IMR-90 (cell line): ENCODE results near the gene IGFBPL1.

ENCODE experiments used
- CEBPB ChIP-seq: IDR thresholded peaks from 2 replicates; pipeline ENCODE4 v1.6.1; 2012; ENCODE audit warnings: low read depth, low read length, improper control_type of control experiment
- CHD1 ChIP-seq: IDR thresholded peaks from 2 replicates; pipeline ENCODE4 v1.6.1; 2012; ENCODE audit warnings: low read depth, low read length, improper control_type of control experiment
- CTCF ChIP-seq: conservative IDR thresholded peaks from 2 replicates; pipeline ENCODE4 v1.5.1; 2012; ENCODE audit warnings: mild to moderate bottlenecking, low read depth, low read length, improper control_type of control experiment
- FOS ChIP-seq: fragments of 150-350 bp; IDR thresholded peaks from 2 replicates; pipeline ENCODE4 v1.6.1; 2016; ENCODE audit warnings: low read depth, low read length
- MXI1 ChIP-seq: IDR thresholded peaks from 2 replicates; pipeline ENCODE4 v1.6.1; 2012; ENCODE audit warnings: low read depth, mild to moderate bottlenecking, low read length, moderate library complexity, borderline replicate concordance
- POLR2A ChIP-seq: IDR thresholded peaks from 2 replicates; pipeline ENCODE4 v1.6.1; 2012; ENCODE audit warnings: mild to moderate bottlenecking, low read depth, low read length
- RAD21 ChIP-seq: IDR thresholded peaks from 2 replicates; pipeline ENCODE4 v1.6.1; 2012; ENCODE audit warnings: low read length, improper control_type of control experiment
- RFX5 ChIP-seq: IDR thresholded peaks from 2 replicates; pipeline ENCODE4 v1.8.0; 2012; ENCODE audit warnings: low read depth, mild to moderate bottlenecking, low read length, moderate library complexity

GRCh38 chr9:38361473-38361850 lies 62.8 kb downstream of the IGFBPL1 start:
- TF ChIP-seq CTCF (no peak), POLR2A (no peak), MXI1 (no peak), RFX5 (no peak), CHD1 (no peak), CEBPB (no peak), RAD21 (no peak), FOS (no peak)
